ENCODE measurements around the gene SCARB1. TPM values are rescaled to one million over a fixed set of nuclear protein-coding genes. Genes with fewer than 3 reads are reported as not detected.

The SCARB1 gene
- total RNA-seq, 4 donors from 2014 or later: 8.3 to 24.1 (median 13.0) TPM

DNA sequence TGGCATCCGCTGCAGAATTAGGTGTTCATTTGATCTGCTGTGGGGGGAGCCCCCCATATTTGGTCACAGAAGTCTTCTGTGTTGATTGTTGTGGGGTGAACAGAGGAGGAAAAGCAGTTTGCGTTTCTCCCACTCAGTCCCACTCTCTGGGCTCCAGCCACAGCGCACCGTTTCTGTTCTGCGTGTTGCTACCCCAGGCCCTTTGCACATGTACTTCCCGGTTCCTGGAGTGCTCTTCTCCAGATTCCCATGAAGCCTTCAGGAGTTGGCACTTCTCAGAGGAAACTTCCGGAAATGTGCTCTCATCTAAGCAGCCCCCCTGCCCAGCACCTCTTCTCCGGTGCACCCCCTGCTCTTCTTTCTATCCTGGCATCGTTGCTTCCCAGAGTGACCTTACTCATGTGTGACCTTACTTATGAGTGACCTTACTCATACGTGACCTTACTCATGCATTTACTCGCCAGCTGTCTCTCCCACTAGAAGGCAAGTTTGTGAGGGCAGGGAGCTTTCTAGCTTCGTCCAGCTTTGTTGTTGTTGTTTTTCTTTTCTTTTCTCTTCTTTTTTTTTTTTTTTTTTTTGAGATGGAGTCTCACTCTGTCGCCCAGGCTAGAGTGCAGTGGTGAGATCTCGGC is 93.7 kb downstream of the SCARB1 start:
- intact Hi-C loops (cut with DNase I): loop anchor here (5.0 to 10.0 kb wide), 7 partner anchors 103 to 733 kb away; no protein-coding TSS in a partner anchor
- TF ChIP-seq, protein P1, sequence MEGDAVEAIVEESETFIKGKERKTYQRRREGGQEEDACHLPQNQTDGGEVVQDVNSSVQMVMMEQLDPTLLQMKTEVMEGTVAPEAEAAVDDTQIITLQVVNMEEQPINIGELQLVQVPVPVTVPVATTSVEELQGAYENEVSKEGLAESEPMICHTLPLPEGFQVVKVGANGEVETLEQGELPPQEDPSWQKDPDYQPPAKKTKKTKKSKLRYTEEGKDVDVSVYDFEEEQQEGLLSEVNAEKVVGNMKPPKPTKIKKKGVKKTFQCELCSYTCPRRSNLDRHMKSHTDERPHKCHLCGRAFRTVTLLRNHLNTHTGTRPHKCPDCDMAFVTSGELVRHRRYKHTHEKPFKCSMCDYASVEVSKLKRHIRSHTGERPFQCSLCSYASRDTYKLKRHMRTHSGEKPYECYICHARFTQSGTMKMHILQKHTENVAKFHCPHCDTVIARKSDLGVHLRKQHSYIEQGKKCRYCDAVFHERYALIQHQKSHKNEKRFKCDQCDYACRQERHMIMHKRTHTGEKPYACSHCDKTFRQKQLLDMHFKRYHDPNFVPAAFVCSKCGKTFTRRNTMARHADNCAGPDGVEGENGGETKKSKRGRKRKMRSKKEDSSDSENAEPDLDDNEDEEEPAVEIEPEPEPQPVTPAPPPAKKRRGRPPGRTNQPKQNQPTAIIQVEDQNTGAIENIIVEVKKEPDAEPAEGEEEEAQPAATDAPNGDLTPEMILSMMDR (IDR thresholded peaks at IDR 0.05): no peak
- no peak for TF ChIP-seq POLR2A (IDR thresholded peaks at IDR 0.05; ENCODE audit: low read depth)
- no peak for TF ChIP-seq POLR2AphosphoS5 (IDR thresholded peaks at IDR 0.05)
- TF ChIP-seq EP300 (IDR thresholded peaks at IDR 0.05): no peak
- no peak overlapping the region for H3K4me3 ChIP-seq
- H3K4me1 ChIP-seq: peaks cover 30 to 50% (median 40%) of the 10 kb centered on the region in 4 donors
- 85% methylated on average over 14 of the region's 14 CpGs for WGBS
- no peak overlapping the region for H3K27ac ChIP-seq (replicated peaks in 1 of 4)
- no peaks in the 10 kb centered on the region for H3K36me3 ChIP-seq
- H3K9me3 ChIP-seq: peaks cover 0 to 1% (median 0%) of the 10 kb centered on the region in 4 donors
- DNase-seq (ENCODE audit: extremely low spot score): no peak
- H3K27me3 ChIP-seq: no peaks in the 10 kb centered on the region

DNA sequence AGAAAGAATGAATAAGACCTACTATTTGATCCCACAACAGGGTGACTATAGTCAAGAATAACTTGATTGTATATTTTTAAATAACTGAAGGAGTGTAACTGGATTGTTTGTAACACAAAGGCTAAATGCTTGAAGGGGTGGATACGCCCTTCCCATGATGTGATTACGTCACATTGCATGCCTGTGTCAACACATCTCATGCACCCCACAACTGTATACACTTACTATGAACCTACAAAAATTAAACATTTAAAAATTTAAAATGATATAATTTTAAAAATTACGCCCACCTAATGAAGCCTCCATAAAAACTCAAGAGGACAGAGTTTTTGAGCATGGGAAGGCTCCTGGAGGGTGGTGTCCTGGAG is 94.5 kb downstream of the SCARB1 start:
- H3K9me3 ChIP-seq: peaks cover 0 to 10% (median 6%) of the 10 kb centered on the region in 4 donors
- DNase-seq (ENCODE audit: extremely low spot score): no peak
- H3K27me3 ChIP-seq: no peaks in the 10 kb centered on the region
- TF ChIP-seq POLR2AphosphoS5 (IDR thresholded peaks at IDR 0.05) (no peak), POLR2A (IDR thresholded peaks at IDR 0.05; ENCODE audit: low read depth) (no peak), EP300 (IDR thresholded peaks at IDR 0.05) (no peak)
- TF ChIP-seq, protein P1 (IDR thresholded peaks at IDR 0.05): no peak
- intact Hi-C loops (cut with DNase I): loop anchor here (5.0 to 10.0 kb wide), 3 partner anchors 102 to 387 kb away; no protein-coding TSS in a partner anchor
- H3K4me1 ChIP-seq: peaks cover 37 to 46% (median 42%) of the 10 kb centered on the region in 4 donors
- no peaks in the 10 kb centered on the region for H3K36me3 ChIP-seq
- no peak overlapping the region for H3K4me3 ChIP-seq
- no peak overlapping the region for H3K27ac ChIP-seq (replicated peaks in 1 of 4)
- 79% methylated on average over 3 of the region's 3 CpGs for WGBS

DNA sequence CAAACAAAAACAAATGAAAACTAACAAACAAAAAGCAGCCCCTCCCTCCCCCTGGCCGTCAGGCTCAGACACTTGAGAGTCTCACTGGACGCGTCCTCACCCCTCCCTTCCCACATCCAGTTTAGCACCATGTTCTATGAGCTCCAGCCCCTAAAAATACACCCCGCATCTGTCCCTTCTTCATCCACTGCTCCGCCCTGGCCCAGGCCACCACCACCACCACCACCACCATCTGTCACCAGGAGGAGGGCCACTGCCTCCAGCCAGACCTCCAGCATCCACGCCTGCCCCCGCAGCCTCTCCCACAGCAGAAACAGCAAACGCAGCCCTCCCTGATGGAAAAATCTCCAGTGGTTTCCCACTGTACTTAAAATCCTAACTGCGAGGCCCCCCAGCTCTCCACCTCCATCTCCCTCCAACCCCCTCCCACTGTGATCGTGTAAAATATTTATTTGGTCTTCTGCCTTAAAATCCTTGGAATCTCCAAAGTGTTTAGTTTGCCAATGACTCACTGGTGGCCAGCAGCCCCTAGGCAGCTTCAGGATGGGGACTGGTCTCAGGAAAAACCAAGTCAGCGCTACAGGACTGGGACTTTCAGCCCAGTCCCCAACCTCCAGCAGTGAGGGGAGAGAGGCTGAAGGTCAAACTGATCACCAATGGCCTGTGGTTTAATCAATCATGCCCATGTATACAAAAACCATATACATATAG is 95.1 kb downstream of the SCARB1 start:
- Histone ChIP-seq H3K27me3 (no peaks in the 10 kb centered on the region), H3K9me3 (peaks cover 0 to 12% (median 6%) of the 10 kb centered on the region in 4 donors), H3K4me3 (no peak overlapping the region), H3K4me1 (peaks cover 37 to 46% (median 40%) of the 10 kb centered on the region in 4 donors), H3K36me3 (no peaks in the 10 kb centered on the region), H3K27ac (replicated peaks in 1 of 4) (no peak overlapping the region)
- DNase-seq (ENCODE audit: extremely low spot score): no peak
- no peak for TF ChIP-seq POLR2A (IDR thresholded peaks at IDR 0.05; ENCODE audit: low read depth)
- no peak for TF ChIP-seq EP300 (IDR thresholded peaks at IDR 0.05)
- TF ChIP-seq, protein P1 (IDR thresholded peaks at IDR 0.05): no peak
- TF ChIP-seq POLR2AphosphoS5 (IDR thresholded peaks at IDR 0.05): no peak
- intact Hi-C loops (cut with DNase I): loop anchor here (5.0 to 10.0 kb wide), 3 partner anchors 101 to 386 kb away; no protein-coding TSS in a partner anchor
- 66% methylated on average over 11 of the region's 11 CpGs for WGBS

DNA sequence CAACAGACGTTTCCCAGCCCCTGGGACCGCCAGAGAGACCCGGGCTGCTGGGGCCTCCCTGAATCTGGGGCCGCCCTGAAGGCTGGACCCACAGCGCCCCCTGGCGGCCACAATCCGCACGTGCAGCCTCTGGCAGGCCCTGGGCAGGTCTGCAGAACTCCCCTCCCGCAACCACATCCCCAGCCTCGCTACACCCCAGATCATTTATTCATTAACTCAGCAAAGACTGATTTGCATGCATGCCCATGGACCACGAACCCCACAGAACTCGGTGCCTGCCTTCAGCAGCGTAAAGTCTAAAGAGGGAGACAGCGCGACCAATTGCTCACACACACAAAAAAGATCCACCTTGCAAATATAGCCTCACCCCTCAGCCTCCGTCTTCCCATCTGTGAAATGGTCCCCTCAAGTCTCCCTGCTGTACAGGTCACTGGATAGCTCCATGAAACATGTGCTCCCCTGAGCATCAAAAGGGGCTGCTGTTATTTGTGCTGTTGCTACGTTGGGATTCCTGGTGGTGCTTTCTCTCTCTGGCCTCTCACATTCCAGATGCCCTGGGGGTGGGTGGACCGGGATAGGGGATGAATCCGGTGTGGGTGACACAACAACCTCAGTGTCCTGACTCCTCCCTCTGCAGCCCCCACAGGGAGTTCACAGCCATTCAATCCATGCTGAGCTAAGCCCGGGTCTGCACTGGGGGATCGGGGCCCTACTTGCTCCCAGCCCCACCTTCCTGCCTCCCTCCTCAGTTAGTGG is 96.4 kb downstream of the SCARB1 start:
- Histone ChIP-seq H3K27me3 (peaks cover 0 to under 1% (median 0%) of the 10 kb centered on the region in 4 donors), H3K4me1 (peaks cover 41 to 54% (median 51%) of the 10 kb centered on the region in 4 donors), H3K36me3 (no peaks in the 10 kb centered on the region), H3K9me3 (peaks cover 0 to 12% (median 6%) of the 10 kb centered on the region in 4 donors), H3K4me3 (no peak overlapping the region), H3K27ac (replicated peaks in 1 of 4) (peak overlapping the region; percentile 80 to 89 (median 88))
- intact Hi-C loops (cut with DNase I): loop anchor here (1.0 to 10.0 kb wide), 4 partner anchors 100 to 385 kb away; no protein-coding TSS in a partner anchor
- peak; percentile 95 for DNase-seq (ENCODE audit: extremely low spot score)
- 37% methylated on average over 15 of the region's 21 CpGs for WGBS
- TF ChIP-seq POLR2AphosphoS5 (IDR thresholded peaks at IDR 0.05): peak in 1 of 2 donors; percentile 54
- TF ChIP-seq EP300 (IDR thresholded peaks at IDR 0.05): no peak
- TF ChIP-seq, protein P1 (IDR thresholded peaks at IDR 0.05): peak in 2 of 3 experiments; percentile 99 to 100
- TF ChIP-seq POLR2A (IDR thresholded peaks at IDR 0.05; ENCODE audit: low read depth): no peak

Measured in esophagus muscularis mucosa (tissue), 4 donors.